ENCODE data around the gene GPR83.

DNA sequence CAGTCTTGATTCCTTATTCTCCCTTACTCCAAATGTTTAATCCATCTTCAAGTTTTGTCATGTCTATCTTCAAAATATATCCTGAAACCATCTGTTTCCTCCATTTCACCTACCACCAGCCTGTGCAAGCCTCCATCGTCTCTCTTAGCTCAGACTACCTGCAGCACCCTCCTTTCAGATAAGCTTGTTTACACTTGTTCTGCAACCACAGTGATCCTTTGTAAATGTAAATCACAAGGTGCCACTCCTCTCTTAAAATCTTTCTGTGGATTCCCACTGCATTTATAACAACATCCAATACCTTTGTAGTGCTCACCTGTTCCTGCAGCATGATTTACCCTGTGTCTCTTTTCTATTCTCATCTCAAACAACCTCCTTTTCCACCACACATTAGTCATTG lies 31.8 kb upstream of the GPR83 start:
- no peak for TF ChIP-seq CTCF (IDR thresholded peaks at IDR 0.05; ENCODE audit: low read depth, low read length)
- TF ChIP-seq EZH2phosphoT487 (IDR thresholded peaks at IDR 0.05; ENCODE audit: low read depth) = no peak

All from OCI-LY3 (cell line).